ENCODE results near the gene SERINC5.

Gene SERINC5

DNA sequence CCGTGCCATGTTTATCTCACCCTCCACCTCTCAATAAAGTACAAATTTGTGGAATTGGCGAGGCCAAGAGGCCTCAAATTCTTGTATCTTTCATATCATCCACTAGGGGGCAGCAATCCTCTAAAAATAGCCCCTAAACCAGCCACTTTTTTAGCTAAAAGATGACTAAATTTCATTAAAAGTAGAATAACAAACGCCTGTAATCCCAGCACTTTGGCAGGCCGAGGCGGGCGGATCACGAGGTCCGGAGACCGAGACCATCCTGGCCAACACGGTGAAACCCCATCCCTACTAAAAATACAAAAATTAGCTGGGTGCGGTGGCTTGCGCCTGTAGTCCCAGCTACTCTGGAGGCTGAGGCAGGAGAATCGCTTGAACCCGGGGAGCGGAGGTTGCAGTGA is 164.1 kb downstream of the SERINC5 start:
- peak; percentile 20 for DNase-seq

DNA sequence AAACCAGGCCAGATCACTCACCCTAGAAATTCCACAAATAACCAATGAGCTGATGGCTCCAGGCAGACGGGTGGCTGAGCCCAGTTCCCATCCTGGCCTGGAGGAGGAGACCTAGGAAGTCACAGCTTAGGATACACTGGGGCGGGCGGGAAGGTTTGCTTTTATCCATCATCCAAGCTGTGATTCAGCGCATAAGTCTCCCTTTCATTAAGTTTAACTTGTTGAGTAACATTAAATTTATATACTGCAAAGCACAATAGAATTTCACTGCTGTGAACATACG is 165.0 kb downstream of the SERINC5 start:
- DNase-seq = no peak

DNA sequence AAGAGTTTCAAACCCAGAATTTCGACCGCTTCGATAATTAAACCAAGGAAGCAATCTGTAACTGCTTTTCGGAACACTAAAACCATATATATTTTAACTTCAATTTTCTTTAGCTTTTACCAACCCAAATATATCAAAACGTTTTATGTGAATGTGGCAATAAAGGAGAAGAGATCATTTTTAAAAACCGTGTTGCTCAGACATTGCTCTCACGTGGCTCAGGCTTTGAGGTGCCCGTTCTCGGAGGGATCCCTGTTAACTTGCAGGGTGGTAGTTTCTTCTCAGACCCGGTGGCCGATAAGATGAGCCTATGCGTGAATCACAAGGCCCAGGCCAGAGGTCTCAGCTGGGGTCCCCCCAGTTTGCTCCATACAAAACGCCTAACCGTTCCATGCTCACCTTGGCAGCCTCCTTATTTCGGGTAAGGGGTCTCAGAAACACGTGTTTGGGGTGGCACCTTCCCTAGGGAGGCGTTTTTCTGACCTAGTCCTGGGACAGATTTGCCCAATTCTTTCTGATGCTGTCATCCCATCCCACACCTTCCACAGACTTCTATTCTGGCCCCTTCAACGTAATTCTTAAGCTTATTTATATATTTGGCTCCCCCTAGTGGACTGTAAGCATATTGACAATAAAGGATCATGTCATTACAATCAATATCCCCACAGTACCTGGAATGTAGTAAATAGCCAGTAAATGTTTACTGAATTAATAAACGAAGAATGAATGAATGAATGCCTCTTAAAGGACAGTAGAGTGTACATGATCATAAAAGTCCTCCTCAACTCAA is 172.6 kb downstream of the SERINC5 start:
- DNase-seq = no peak

DNA sequence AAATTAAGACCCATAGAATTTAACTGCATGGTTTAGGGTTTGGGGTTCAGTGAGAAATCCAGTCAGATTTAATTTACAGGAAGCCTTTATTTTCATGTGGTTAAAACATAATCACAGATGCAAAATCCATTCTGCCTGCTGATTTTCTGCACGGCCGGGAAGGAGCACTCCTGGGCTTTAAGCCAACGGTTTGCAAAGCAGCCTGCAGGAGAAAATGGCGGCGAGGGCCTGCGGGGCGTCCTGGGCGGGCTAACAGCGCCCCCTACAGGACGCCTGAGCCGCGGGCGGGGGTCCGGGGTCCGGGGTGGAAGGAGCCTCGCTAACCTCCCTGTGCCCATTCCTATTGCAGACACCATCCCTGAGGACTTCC is 173.1 kb downstream of the SERINC5 start:
- DNase-seq = no peak

DNA sequence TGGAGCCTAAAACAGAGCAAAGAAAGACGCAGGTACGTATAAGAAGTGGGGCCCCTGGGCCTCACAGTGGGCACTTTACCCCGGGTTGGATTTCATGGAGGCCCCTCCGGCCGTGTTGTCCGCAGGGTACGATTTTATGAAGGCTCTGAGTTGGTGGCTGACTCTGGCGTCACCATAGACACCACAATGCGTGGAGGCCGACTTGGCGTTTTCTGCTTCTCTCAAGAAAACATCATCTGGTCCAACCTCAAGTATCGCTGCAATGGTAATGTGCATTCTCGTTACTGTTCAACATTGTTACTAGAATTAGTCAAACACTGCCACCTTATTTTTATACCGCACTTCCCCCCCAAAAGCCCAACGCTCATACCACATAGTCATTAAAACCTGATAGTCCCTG is 173.6 kb downstream of the SERINC5 start:
- DNase-seq = no peak

DNA sequence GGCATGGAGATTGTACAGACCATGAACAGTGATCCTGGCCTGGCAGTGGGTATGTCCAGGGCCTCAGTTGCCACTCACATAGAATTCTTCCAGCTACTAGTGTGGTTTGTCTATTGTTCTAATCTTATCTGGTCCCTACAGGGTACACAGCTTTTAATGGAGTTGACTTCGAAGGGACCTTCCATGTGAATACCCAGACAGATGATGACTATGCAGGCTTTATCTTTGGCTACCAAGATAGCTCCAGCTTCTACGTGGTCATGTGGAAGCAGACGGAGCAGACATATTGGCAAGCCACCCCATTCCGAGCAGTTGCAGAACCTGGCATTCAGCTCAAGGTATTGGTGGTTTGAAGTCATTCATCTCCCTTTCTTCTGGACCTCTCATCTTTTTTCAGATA is 176.9 kb downstream of the SERINC5 start:
- DNase-seq = no peak

DNA sequence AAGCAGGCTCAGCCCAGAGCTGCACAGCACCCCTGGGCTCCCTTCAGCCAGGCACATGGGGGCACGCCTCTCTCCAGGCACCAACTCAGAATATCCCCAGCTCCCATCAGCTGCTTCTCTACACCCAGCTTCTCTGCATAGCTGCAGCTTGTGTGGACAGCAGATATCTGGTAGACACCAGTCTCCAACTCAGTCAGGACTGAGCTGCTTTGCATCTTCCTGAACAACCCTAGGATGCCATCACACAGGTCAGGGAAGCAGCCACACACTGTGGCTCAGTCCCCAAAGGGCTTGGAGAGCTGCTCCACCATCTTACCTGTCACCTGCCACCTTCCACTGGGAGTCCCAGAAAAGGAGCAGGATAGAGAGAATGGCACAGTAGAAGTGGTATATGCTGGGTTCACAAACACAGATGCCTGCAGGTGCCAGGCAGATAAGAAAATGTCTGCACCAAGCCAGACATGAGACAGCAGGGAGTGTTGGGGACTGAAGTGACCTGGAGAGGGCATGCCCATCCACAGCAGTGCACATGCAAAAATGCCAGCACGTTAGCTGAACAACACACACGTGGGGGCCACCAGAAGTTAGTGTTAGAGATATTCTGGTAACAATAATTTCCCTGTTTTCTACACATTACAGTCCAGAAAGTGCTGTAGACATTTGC is 178.7 kb downstream of the SERINC5 start:
- DNase-seq = no peak

DNA sequence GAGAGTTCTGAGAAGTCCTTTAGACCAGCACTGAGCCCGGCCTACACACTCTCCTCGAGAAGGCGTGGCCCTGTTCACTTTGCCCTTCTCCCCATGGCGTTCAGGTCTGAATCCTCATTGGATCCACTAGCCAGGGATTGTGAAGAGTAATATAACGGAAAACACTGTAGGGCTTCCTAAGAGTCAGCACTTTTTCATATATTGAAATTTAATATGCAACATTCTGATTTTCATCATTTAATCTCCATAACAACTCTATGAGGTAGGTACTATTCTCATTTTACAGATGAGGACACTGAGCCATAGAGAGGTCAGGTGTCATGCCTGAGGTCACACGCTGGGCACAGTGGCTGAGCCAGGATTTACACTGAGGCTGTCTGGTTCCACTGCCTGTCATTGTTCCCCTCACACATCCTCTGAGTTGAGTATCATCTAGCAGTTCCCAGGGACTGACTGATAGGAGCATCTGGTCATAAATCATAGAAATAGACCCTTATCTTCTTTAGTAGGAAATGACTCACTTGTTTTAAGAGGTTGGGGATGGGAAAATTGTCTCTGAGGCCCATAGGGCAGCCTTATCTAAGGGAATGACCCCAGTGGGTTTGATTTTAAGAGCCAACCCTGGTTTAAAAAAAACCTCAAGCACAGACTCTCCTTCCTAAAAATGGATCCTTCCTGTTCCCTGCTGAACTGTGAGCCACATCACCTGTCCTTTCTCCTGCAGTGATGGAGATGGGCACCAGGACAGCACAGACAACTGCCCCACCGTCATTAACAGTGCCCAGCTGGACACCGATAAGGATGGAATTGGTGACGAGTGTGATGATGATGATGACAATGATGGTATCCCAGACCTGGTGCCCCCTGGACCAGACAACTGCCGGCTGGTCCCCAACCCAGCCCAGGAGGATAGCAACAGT is 179.5 kb downstream of the SERINC5 start:
- no peak for DNase-seq

DNA sequence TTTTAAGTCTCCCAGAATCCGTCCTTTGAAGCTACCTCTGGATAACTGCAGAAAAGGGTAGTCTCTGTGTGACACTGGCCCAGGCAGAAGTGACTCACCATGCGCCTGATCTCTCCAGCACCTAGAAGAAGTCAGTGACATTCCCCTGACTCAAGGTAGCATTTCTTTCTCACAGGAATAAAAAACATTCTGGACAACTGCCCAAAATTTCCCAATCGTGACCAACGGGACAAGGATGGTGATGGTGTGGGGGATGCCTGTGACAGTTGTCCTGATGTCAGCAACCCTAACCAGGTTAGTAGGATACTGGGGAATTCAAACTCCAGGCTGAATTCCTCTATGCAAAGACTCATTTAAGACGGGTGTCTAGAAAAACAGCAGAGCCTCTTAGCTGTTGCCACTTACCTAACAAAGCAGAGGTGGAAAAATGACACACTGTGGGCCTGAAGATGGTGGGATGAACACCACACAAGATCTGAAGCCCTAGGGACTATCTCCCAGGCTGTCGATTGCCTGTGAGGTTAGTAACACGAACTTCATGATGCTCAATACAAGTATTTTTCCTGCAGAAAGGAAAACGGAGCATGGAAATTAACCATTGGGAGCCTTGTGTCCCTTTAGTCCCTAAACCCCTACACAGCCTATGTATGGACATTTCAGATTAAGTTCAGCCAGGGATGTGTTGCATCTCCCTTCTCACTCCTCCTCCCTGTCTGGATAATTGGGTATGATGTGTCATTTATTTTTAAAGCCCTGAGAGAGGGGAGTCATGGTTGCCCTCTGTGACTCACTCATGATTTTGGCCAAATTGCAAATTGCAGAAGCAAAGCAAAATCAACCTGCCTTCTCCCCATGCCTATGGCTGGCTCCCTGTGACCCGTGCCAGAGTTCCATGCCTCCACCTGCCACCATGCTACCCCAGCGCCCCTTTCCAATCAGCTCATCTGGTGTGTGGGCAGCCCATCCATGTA is 183.5 kb downstream of the SERINC5 start:
- no peak for DNase-seq

DNA sequence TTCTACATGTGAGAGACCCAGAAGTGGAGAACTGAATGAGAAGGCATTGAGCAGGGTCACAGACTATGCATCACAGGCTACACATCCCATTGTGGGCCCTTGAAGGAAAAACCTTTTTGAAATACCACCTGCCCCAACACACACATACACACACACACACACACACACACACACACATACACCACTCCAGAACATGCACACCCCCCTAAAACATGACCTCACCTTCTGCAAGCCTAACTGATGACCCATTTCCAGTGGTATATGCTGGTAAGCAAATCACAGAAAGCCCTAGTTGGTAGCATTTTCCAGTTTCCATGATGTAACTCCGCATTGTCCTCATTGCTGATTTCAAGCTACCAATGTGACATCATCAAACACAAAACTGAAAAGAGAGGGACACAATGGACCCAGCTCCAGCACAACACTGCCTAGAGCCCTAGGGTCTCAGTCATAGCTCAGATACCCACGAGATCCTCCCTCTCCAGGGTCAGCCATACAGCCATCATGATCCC is 184.3 kb downstream of the SERINC5 start:
- no peak for DNase-seq

DNA sequence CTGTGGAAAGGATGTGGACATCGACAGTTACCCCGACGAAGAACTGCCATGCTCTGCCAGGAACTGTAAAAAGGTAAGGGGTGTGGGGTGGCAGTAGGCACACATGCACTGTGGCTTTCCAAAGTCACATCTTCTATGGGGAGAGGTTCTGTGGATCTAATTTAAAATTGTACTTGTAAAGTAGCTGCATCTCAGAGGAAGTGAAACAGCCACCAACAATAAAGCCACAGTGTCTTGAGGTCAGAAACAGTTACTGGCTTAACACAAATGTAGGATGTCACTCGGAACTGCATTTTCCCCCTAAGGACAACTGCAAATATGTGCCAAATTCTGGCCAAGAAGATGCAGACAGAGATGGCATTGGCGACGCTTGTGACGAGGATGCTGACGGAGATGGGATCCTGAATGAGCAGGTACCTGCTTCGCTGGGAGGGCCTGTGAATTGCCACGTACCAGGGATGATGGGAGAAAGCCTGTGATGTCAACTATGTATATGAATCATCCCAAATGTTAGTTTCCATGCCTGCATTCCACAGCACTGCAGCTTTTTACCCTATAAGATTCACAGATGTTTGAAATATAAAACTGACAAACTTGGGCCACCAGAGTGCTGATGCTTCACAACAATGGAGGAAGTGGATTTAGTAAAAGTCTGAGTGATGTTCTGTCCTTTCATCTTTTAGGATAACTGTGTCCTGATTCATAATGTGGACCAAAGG is 185.4 kb downstream of the SERINC5 start:
- DNase-seq = no peak

DNA sequence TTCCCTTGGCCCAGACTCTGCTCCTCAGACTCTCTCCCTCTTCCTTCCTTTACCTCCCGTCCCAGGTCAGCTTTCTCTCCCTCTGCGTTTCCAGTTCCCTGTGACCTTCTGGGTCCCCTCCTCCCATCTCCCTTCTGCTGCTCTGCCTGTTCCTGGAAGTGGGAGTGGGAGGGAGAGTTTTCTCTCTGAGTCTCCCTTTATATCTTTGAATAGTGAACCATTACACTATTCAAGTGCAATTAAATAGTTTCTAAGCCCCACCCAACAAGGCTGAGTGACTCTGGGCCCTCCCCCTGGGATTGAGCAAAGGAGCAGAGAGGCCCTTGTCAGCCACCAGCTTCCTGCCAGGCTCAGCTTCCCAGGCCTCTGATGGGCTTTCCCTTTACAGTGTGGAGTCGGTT is 185.9 kb downstream of the SERINC5 start:
- no peak for DNase-seq

DNA sequence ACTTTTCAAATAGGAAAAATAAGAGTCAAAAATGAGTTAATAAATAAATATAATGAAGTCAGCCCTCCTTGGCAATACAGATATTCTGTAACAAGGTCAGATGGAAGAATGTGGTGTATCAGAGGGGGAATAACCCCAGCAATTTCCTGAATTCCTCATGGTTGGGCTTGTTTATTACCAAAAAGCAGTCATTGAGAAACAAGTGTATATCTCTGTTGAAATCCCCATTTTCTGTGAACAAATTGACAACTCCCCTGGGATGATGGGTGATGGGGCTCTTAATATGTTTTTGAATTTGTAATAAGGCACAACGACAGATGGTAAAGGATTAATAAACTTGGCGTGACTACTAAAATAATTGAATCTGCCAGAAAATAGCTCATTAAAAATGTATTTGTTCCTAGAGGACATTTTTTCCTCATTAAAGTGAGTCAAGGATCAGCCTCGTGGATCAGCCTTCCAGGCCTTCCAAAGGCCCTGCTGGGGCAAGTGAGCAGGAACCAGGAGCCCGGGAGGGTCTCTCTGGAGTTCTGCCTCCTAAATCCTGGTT is 186.5 kb downstream of the SERINC5 start:
- no peak for DNase-seq

DNA sequence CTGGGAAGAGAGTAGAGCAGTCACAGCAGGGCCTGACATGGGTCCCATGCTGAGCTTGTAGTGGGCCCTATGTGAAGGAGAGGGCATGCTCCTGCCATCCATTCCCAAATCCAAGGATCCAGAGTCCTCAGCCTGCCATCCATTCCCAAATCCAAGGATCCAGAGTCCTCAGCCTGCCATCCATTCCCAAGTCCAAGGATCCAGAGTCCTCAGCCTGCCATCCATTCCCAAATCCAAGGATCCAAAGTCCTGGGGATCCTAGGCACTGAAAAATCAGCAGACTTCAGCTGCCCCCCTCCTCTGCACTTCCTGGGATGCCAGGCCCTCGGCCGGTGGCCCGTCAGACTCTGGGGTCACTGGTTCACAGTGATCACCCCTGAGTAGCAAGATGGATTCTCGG is 187.1 kb downstream of the SERINC5 start:
- no peak for DNase-seq

DNA sequence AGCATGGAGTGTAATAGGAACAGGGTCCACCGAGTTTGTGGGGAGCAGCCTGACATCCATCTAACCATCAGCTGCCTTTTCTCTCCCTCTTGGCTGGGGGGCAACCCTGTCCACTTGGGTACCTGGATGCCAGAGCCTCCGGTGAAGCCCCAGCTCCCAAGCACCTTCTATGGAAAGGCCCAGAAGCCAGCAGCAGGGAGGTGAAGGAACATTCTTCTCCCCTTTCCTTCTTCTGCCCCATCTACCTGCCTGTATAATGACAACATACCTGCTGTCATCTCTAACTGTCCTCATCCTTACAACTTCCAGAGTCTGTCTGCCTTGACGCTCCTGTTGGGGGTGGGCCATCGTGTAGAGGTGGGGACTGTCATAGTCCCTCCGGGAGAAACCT is 187.6 kb downstream of the SERINC5 start:
- DNase-seq = no peak

DNA sequence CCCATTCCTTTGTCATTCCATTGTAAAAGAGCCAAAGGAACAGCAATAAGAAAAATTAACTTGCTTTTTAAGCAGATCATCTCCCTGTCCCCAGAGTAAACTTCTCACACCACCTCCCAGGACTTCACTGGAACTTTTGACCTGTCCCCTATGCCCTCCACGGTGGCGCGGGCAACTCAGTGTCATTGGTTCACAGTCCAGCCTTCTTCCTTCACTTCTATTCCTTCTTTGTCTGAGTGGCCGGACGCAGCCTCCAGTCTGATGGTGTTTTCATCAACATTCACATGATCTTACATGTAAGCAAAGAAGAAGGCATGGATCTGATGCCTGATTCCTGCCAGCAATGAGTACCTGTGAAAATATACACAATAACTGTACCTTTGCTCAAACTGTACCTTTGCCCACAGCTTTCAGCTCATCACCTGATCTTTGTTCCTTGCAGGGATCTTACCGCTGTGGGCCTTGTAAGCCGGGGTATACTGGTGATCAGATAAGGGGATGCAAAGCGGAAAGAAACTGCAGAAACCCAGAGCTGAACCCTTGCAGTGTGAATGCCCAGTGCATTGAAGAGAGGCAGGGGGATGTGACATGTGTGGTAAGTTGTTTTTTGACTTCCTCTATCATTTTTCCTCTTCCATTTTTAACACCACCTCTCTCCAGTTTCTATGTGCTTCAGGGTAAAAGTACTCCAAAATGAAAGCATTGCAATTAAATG is 188.2 kb downstream of the SERINC5 start:
- no peak for DNase-seq

DNA sequence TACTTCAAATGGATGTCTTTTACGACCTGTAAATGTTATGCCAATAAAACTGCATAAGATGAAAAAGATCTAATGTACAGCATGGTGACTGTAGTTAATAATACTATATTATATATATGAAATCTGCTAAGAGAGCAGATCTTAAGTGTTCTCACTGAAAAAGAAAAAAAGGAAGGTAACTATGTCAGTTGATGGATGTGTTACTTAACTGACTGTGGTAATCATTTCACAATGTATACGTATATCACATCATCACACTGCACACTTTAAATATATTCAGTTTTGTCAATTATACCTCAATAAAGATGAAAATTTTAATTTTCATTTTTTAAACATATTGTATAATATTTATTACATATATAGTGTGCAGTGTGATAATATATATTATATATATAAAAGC is 188.8 kb downstream of the SERINC5 start:
- no peak for DNase-seq

DNA sequence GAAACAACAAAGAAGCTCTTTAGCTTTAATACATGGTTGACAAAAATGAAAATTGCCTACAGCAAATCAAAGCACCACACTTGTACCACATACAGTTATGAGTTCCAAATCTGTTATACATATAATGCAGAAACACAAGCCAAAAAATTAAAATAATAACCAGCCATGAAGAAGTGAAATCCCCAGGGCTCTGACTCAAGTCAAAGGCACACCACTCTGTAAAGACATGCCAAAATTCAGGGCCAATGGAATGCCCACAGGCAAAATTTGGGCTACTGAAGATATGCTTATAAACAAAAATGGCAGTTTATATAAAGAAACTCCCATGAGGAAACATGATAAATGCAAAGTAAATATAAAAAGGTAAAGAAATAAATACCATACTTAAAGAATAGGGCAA is 191.7 kb downstream of the SERINC5 start:
- DNase-seq = no peak
